Neural progenitor cell (in vitro differentiated cells): ENCODE results near the gene MMP17.
"Not testable (repeated sequence)": the region's sequence is repeated elsewhere in the genome, so short reads cannot be mapped to it uniquely, and the experiment has no call there.

Source experiments
- CTCF ChIP-seq: fragments of 200-600 bp; sonication (generic); IDR thresholded peaks from 2 replicates; pipeline ENCODE4 v1.5.1; 2017; ENCODE audit warnings: antibody characterized with exemption, mild to moderate bottlenecking
- EZH2 ChIP-seq: fragments of 200-600 bp; sonication (generic); IDR thresholded peaks from 2 replicates; pipeline ENCODE4 v1.6.1; 2017; ENCODE audit warnings: antibody characterized with exemption, mild to moderate bottlenecking, moderate library complexity
- EZH2phosphoT487 ChIP-seq: fragments of 200-600 bp; sonication (generic); IDR thresholded peaks from 2 replicates; pipeline ENCODE4 v1.6.1; 2017; ENCODE audit warnings: antibody characterized with exemption

DNA sequence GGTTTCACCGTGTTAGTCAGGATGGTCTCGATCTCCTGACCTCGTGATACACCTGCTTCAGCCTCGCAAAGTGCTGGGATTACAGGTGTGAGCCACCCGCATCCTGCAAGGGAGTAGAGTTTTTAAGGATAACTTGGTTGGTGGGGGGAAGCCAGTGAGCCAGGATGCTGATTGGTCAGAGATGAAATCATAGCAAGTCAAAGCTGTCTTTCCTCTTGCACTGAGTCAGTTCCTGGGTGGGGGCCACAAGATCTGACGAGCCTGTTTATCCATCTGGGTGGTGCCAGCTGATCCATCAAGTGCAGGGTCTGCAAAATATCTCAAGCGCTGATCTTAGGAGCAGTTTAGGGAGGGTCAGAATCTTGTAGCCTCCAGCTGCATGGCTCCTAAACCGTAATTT lies 56.9 kb downstream of the MMP17 start:
- TF ChIP-seq CTCF, EZH2phosphoT487, EZH2: not testable (repeated sequence)
